ENCODE results near the gene HELZ. TPM values are rescaled to one million over a fixed set of nuclear protein-coding genes. Genes with fewer than 3 reads are reported as not detected.
"Not testable (repeated sequence)": the region's sequence is repeated elsewhere in the genome, so short reads cannot be mapped to it uniquely, and the experiment has no call there.

HELZ gene
- total RNA-seq, 1 experiment from 2014 or later, result 75.0 TPM

DNA sequence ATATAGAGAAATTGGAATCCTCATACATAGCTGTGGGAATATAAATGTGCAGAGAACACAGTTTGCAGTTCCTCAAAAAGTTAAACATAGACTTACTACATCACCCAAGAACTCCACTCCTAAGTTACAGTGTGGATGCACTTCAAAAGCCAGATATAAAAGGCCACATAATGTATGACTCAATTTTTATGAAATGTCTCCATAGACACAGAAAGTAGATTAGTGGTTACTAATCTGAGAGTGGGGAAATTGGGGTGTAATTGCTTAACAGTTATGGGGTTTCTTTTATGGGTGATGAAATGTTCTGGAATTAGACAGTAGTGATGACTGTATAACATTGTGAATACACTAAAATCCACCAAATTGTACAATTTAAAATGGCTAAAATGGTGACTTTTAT, 139.8 kb downstream of the HELZ start:
- no peak for DNase-seq (ENCODE audit: low spot score)
- in situ Hi-C loops (cut with HindIII; ENCODE audit: low sequenced_read_pairs), result no loop called here

DNA sequence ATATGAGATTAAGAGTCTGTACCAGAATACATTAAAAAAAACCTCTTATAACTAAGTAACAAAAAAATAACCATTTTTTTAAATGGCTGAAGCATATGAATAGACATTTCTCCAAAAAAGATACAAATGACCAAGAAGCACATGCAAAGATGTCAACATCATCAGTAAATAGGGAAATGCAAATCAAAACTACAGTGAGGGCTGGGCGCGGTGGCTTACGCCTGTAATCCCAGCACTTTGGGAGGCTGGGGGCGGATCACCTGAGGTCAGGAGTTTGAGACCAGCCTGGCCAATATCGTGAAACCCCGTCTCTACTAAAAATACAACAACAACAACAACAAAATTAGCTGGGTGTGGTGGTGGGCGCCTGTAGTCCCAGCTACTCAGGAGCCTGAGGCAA, 140.4 kb downstream of the HELZ start:
- in situ Hi-C loops (cut with HindIII; ENCODE audit: low sequenced_read_pairs); DNase-seq (ENCODE audit: low spot score): not testable (repeated sequence)

DNA sequence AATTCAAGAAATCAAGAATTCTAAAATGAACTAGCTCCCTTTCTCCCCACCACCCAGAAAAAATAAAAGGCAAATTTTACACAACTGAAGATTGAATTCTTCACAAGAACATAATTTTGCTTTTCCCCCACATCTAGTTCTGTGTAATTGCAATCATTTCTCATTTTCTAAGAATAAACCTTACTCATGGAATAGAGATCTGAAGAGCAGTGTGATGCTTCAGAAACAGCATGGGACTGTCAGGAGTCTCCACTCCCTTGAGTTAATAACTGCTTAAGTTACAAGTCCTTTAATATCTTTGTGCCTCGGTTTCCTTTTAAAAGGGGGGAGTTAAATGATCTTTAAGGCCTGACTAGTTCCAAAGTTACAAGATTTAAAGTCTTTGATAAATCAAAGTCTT, 147.0 kb downstream of the HELZ start:
- in situ Hi-C loops (cut with HindIII; ENCODE audit: low sequenced_read_pairs), result no loop called here

DNA sequence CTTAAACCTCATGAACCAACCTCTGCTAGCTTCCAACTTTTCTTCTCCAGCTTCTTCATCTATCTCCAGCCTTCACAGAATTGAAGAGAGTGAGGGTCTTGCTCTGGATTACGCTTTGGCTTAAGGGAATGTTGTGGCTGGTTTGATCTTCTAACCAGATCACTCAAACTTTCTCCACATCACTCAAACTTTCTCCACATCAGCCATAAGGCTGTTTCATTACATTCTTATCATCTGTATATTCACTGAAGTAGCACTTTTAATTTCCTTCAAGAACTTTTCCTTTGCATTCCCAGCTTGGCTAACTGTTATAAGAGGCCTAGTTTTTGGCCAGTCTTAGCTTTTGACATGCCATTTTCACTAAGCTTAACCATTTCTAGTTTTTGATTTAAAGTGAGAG, 148.4 kb downstream of the HELZ start:
- in situ Hi-C loops (cut with HindIII; ENCODE audit: low sequenced_read_pairs), result no loop called here

More for the DNA sequence above, 147.0 kb downstream of the HELZ start:
- no peak for DNase-seq (ENCODE audit: low spot score)

DNA sequence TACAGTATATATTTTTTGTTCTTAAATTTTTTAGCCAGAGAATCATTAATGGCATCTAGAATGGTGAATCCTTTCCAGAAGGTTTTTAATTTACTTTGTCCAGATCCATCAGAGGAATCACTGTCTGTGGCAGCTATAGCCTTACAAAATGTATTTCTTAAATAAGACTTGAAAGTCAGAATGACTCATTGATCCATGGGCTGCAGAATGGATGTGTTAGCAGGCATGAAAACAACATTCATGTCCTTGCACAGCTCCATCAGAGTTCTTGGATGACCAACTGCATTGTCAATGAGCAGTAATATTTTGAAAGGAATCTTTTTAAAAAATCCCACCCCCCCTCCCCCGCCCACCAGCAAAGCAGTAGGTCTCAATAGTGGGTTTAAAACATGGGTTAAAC, 149.2 kb downstream of the HELZ start:
- in situ Hi-C loops (cut with HindIII; ENCODE audit: low sequenced_read_pairs), result no loop called here
- no peak for DNase-seq (ENCODE audit: low spot score)

More for the DNA sequence above, 148.4 kb downstream of the HELZ start:
- no peak for DNase-seq (ENCODE audit: low spot score)

DNA sequence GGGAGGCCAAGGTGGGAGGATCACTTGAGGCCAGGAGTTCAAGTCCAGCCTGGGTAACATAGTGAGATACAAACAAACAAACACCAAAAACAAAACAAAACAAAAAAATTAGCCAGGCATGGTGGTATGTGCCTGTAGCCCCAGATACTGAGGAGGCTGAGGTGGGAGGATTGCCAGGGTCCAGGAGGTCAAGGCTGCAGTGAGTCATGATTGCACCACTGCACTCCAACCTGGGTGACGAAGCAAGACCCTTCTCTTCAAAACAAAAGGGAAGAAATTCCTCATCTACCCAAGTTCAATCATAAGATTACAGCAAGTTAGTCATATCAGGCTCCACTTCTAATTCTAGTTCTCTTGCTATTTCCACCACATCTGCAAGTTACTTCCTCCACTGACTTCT, 149.7 kb downstream of the HELZ start:
- DNase-seq (ENCODE audit: low spot score); in situ Hi-C loops (cut with HindIII; ENCODE audit: low sequenced_read_pairs): not testable (repeated sequence)

DNA sequence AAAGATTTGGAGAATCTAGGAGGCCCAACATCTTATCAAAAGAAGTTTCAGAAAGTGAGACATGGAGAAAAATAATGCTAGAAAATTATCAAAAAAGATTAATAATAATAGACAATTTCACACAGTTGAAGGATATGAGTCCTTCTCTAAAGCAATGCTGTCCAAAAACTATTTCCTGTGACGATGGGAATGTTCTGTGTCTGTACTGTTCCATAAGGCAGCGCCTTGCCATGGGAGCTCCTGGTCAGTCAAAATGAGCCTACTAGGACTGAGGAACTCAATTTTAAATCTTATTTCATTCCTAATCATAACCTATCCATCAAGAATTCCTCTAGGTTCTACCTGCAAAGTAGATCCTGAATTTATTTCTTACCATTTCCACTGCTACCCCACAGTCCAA, 151.6 kb downstream of the HELZ start:
- DNase-seq (ENCODE audit: low spot score), result no peak

DNA sequence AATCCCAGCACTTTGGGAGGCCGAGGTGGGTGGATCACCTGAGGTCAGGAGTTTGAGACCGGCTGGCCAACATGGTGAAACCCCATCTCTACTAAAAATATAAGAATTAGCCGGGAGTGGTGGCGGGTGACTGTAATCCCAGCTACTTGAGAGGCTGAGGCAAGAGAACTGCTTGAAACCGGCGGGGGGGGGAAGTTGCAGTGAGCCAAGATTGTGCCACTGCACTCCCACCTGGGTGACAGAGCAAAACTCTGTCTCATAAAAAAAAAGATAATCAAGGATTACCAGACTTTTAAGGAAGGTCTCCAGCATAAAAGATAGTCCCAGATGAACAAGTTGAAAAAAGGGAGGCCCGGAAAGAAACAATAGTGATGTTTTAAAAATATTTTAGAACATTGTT, 152.3 kb downstream of the HELZ start:
- DNase-seq (ENCODE audit: low spot score); in situ Hi-C loops (cut with HindIII; ENCODE audit: low sequenced_read_pairs): not testable (repeated sequence)

More for the DNA sequence above, 151.6 kb downstream of the HELZ start:
- in situ Hi-C loops (cut with HindIII; ENCODE audit: low sequenced_read_pairs), result no loop called here

DNA sequence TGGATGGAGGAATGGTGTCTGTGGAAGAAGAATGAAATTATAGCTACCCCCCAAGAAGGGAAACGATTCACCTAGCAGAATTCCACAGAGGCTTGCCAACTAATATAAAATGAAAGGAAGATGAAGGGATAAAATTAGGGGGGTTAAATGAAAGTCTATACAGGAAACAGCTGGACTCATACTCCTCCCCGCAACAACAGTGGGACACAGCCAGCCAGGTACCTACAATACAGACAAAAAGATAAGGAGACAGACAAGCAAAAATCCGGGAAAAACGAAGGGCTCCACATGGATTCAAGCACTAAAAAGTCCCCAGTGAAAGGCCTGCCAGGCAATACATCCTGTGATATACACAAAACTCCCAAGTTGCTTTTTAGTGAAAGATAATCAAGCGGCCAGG, 152.7 kb downstream of the HELZ start:
- in situ Hi-C loops (cut with HindIII; ENCODE audit: low sequenced_read_pairs), result no loop called here
- no peak for DNase-seq (ENCODE audit: low spot score)

DNA sequence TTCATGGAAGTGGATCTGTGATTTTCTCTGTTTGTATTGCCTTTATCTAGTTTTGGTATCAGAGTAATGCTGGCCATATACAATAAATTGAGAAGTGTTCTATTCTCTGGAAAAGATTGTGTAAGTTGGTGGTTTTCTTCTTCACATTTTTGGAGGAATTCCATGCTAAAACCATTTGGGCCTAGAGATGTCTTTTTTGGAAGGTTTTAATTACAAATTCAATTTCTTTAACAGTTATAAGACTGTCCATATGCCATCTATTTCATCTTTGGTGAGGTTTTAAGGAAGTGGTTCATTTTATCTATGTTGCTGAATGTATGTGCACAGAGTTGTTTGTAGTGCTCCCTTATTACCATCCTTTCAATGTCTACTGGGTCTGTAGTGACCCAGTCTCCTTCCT, 154.7 kb downstream of the HELZ start:
- in situ Hi-C loops (cut with HindIII; ENCODE audit: low sequenced_read_pairs), result no loop called here
- DNase-seq (ENCODE audit: low spot score), result no peak

DNA sequence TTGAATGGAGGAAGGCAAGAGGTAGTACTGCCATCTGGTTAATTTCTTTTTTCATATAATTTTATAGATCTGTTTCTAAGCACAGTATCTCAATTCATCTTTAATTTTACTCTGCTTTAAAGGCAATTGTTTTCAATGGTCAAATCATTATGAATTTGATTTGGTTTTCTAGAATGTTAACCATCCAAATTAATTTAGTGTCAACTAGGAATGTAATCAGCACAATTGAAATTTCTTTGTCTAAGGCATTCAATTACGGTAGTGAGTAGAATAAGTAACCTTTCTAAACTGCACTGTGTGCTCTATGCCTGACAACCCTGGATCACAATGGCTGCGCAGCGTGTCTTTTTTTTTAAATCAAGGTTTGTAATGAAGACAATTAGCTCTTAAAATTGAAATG, 156.4 kb downstream of the HELZ start:
- DNase-seq (ENCODE audit: low spot score), result no peak
- in situ Hi-C loops (cut with HindIII; ENCODE audit: low sequenced_read_pairs), result no loop called here

DNA sequence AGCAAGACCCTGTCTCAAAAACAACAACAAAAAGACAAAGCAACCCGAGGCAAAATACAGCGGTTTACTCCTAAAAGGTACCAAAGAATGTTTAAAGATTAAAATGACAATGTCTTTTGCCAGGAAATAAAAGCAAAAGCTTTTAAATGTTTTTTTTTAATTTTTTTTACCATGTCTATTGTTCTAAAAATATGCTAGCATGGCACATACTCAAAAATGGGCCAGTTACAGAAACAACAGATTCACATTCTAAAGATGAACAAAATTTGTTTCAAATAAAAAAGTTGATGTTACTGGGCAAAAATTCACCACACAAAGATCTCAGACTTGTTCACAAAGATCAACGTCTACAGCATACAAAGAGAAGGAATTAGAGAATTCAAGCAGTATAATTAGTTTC, 159.6 kb downstream of the HELZ start:
- in situ Hi-C loops (cut with HindIII; ENCODE audit: low sequenced_read_pairs), result no loop called here
- no peak for DNase-seq (ENCODE audit: low spot score)

DNA sequence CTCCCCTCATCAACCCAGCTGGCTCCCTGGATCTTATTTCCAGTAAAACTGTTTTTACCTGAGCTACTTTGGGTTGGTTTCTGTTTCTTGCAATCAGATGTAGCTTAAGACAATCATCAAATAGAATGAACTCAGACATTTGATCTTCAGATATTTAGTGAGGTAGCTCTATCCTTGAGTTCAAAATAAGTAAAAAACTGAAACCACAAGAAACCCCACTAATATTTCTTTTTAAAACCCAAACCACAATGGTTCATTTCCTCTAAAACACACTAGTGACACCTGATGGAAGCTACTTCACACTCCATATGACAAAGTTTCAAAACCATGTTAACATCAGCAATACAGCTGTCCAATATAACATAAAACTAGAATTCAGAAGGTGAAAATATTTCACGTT, 162.9 kb downstream of the HELZ start:
- no peak for DNase-seq (ENCODE audit: low spot score)
- in situ Hi-C loops (cut with HindIII; ENCODE audit: low sequenced_read_pairs), result no loop called here

DNA sequence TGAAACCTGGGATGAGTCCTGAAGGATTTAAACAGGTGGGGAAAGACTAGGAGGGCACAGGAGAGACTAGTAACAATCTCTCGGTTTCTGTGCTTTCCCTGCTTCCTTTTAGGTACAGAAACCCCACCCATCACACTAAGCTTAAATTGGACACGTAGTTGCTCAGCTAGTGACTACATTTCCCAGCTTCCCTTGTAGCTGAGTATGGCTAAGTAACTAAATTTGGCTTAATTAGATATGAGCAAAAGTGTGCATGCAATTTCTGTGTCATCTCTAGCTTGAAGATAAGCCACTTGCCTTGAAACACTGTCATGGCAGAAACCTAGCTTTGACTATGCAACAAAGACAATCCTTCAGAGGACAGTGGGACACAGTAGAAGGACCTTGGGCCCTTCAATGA, 164.2 kb downstream of the HELZ start:
- in situ Hi-C loops (cut with HindIII; ENCODE audit: low sequenced_read_pairs), result no loop called here

DNA sequence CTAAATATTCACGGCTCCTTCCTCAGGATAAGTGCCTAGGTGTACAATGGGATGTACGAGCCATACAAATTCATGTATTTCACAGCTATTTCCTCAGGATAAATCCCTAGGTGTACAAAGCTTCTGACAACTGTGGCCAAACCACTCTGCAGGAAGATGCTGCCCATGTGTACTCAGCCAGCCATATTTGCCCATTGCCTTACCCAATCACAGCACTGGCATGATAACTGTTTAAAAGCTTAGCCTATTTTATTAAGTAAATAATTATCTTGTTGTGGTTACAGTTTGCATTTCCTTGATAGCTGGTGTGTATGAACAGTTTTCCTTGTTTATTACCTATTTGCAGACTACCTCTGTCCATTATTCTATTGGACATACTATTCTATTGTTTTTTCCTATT, 165.5 kb downstream of the HELZ start:
- no peak for DNase-seq (ENCODE audit: low spot score)
- in situ Hi-C loops (cut with HindIII; ENCODE audit: low sequenced_read_pairs), result no loop called here

More for the DNA sequence above, 164.2 kb downstream of the HELZ start:
- DNase-seq (ENCODE audit: low spot score), result no peak

DNA sequence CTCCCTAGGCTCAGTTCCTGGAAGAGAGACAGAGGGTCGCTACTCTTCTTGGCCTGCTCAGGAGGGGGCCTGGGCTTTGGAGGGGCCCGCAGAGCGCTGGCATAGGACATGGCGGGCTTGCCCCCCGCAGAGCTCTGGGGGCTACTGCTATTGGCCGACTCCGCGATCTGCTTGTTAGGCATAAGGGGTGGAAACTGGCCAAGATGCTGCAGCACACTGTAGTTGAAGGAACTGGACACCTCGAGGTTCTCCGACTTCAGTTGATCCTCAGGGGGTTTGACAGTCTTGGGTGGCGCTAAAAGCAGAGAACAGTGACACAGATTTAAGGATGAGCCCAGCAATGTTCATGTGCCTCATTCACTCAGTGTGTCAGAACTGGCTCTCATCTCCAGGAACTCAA, 166.7 kb downstream of the HELZ start:
- in situ Hi-C loops (cut with HindIII; ENCODE audit: low sequenced_read_pairs), result no loop called here
- no peak for DNase-seq (ENCODE audit: low spot score)

DNA sequence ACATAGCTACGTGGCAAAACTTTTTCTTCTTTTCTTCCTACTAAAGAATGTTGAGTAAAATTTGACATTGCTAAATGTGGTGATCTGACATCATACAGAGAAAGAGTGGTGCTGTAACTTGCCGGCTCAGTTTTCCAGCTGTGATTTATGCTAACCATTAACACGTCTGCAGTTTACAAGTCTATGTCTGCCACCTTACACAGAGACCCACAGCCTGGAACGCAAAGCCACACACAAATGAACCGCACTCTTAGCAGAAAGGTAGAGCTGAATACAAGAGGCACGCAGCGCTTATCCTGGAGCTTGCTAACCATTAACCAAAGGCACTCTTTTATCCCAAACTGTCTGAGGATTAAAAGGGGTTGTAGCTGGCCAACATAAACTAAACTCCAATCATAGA, 168.7 kb downstream of the HELZ start:
- in situ Hi-C loops (cut with HindIII; ENCODE audit: low sequenced_read_pairs), result no loop called here
- no peak for DNase-seq (ENCODE audit: low spot score)

DNA sequence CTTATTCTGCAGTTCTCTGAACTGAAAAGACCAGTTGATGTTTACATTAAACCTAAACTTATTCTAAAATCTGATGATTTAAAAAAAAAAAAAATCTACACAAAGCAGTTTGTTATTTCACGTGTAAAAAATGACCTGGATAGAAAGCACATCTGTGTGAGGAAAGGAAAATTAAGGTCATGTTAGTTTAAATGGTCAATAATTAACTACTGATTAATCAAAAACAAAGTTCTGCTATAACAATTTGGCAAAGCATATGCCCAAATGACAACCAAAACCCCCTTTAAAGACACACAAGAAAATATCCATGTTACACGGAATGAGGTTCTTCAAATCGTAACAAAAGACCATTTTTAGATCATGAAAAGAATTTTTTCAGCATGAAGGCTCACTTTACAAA, 170.2 kb downstream of the HELZ start:
- in situ Hi-C loops (cut with HindIII; ENCODE audit: low sequenced_read_pairs), result no loop called here

DNA sequence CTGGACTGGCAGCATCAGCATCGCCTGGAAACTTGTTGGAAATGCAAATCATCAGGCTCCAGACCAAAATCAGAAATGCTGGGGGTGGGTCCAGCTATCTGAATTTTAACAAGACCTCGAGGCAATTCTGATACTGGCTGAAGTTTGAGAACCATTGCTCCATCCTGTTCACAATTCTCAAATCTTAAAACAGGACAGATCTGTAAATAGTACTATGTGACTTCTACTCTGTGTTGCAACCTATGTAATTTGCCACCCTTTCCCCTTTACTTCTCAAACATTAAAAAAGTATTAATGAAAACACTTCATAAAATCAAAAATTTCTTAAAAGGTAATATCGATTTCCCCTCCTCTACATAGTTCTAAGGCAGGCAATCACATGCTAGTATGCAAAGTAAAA, 172.1 kb downstream of the HELZ start:
- in situ Hi-C loops (cut with HindIII; ENCODE audit: low sequenced_read_pairs), result no loop called here

More for the DNA sequence above, 170.2 kb downstream of the HELZ start:
- no peak for DNase-seq (ENCODE audit: low spot score)

DNA sequence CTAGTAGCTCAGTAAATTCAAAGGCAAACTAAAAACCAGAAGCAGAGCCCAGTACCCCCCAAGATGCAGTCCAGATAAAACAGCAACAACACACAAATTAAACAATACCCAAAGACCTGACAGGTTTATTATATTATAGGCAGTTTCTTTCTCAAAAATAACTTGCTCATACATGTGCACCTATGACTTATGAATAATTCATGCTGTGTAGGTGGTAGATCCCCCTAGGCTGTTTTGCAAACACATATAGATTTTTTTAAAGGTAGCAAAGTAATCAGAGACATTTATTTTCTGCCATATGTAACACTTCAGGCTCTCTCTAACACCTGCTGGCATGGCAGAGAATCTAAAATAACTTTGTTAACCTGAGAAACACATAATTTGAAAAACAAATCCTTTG, 173.4 kb downstream of the HELZ start:
- DNase-seq (ENCODE audit: low spot score), result no peak
- in situ Hi-C loops (cut with HindIII; ENCODE audit: low sequenced_read_pairs), result no loop called here

More for the DNA sequence above, 172.1 kb downstream of the HELZ start:
- no peak for DNase-seq (ENCODE audit: low spot score)

DNA sequence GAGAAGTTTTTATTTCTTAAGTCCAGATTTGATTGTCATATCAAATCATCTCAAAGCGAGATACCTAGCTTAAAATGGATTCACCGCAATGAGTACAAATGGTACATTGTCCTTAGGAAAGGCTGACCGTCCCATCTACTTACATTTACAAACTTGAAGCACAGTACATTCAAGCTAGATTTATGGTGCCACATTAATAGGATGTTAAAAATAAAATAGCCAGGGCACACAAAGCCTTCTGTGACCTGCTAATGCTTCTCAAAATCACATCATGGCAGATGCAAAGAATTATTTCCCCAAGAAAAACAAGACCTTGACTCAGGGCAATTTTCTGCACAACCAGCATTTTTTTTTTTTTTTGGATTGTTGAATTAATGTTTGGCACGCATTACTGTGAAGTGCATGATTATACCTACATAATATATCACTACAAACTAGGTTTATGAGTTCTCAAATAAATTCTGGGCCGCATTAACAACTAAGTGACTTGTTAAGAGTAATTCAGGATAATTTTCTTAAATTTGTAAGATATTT, 175.3 kb downstream of the HELZ start:
- in situ Hi-C loops (cut with HindIII; ENCODE audit: low sequenced_read_pairs), result no loop called here
- DNase-seq (ENCODE audit: low spot score), result no peak

DNA sequence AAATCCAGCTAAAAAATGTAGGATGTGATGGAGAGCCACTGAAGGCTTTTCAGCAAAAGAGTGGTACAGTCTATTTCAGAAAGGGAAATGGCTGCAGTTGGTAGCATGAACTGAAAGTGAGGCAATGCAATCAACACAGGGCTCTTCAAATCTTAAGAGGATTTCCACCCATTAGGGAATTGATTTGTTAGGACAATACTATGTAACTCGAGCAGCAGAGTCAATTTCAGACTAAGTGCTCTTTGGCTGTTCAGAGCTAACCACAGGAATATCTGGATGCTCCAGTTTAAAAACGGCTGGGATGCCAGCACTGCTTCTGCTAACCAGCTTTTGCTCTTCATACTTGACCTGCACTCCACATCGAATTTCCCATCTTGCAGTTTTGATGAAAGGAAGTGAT, 176.0 kb downstream of the HELZ start:
- in situ Hi-C loops (cut with HindIII; ENCODE audit: low sequenced_read_pairs), result no loop called here
- no peak for DNase-seq (ENCODE audit: low spot score)

Data from G401 (cell line).